ENCODE results near the gene KIF16B. TPM values are rescaled to one million over a fixed set of nuclear protein-coding genes. Genes with fewer than 3 reads are reported as not detected.

Gene KIF16B
- total and polyA plus RNA-seq, 2 experiments from 2014 or later, result 6.5 to 11.1 TPM

- Mint-ChIP-seq H3K27me3 (ENCODE audit: insufficient read depth, low read depth, poor library complexity) (peaks cover 5% of the 10 kb centered on the region), H3K4me3 (no peak overlapping the region), H3K36me3 (ENCODE audit: low read depth) (peaks cover 9% of the 10 kb centered on the region), H3K9me3 (no peaks in the 10 kb centered on the region), H3K4me1 (no peaks in the 10 kb centered on the region), H3K27ac (no peak overlapping the region)
- ATAC-seq (no peak), DNase-seq (ENCODE audit: low spot score) (no peak)
- no peaks in the 10 kb centered on the region for H3F3A ChIP-seq (replicated peaks; ENCODE audit: low read depth)
- no peak overlapping the region for H3K4me2 ChIP-seq
- no peak for TF ChIP-seq NANOG (IDR thresholded peaks at IDR 0.05; ENCODE audit: borderline replicate concordance)
- TF ChIP-seq JUNB (IDR thresholded peaks at IDR 0.05; ENCODE audit: unreplicated experiment), result no peak
- TF ChIP-seq POLR2AphosphoS5 (IDR thresholded peaks at IDR 0.05; ENCODE audit: low read depth), result no peak
- no peak for TF ChIP-seq ETS1 (IDR thresholded peaks at IDR 0.05)
- no peak for TF ChIP-seq ZNF462 (CRISPR knock-in tag; IDR thresholded peaks at IDR 0.05)
- TF ChIP-seq CTCF (conservative IDR thresholded peaks at IDR 0.05; ENCODE audit: low read depth in 2 of 2), result no peak
- no peak for TF ChIP-seq ZNF114 (CRISPR knock-in tag; IDR thresholded peaks at IDR 0.05)
- no peak for TF ChIP-seq EZH2 (IDR thresholded peaks at IDR 0.05; ENCODE audit: low read depth, unreplicated experiment)
- no peak for TF ChIP-seq ZNF331 (CRISPR knock-in tag; IDR thresholded peaks at IDR 0.05; ENCODE audit: low read depth)
- TF ChIP-seq REST (IDR thresholded peaks at IDR 0.05; ENCODE audit: unreplicated experiment), result no peak
- no peak for TF ChIP-seq STAT1 (IDR thresholded peaks at IDR 0.05; ENCODE audit: unreplicated experiment)
- no peak for TF ChIP-seq CREB1 (CRISPR knock-in tag; IDR thresholded peaks at IDR 0.05; ENCODE audit: low read depth)
- TF ChIP-seq EZH2phosphoT487 (IDR thresholded peaks at IDR 0.05; ENCODE audit: unreplicated experiment), result no peak
- no peak overlapping the region for H2AFZ ChIP-seq
- no peak overlapping the region for H3K27ac ChIP-seq (ENCODE audit: low read depth)
- no peaks in the 10 kb centered on the region; the same call in 1 of the 2 replicates for H4K20me1 ChIP-seq (replicated peaks; ENCODE audit: insufficient read depth)
- H3K79me2 ChIP-seq (replicated peaks; ENCODE audit: insufficient read depth), result no peaks in the 10 kb centered on the region
- no peaks in the 10 kb centered on the region for H3K36me3 ChIP-seq (ENCODE audit: insufficient read depth)
- H3K9me2 ChIP-seq (ENCODE audit: insufficient read depth), result no peaks in the 10 kb centered on the region
- H3K27me3 ChIP-seq (ENCODE audit: insufficient read depth), result no peaks in the 10 kb centered on the region
- no peak overlapping the region for H3K4me3 ChIP-seq
- no peaks in the 10 kb centered on the region for H3K4me1 ChIP-seq (ENCODE audit: insufficient read depth)
Observed at GRCh38 chr20:16378122-16378521, 195.1 kb downstream of the KIF16B start.

All from GM23338 (cell line).